M059J (cell line): ENCODE measurements around the gene CFAP221. TPM values are rescaled to one million over a fixed set of nuclear protein-coding genes. Genes with fewer than 3 reads are reported as not detected.

Experiments used
- DNase-seq: peaks from one replicate; pipeline ENCODE4 v3.0.0-alpha.2; 2012; ENCODE audit warnings: low read depth
- total RNA-seq: library from RNA; depleted of rRNA; stranded (reverse); fragments of >200 nt; shearing (Covaris generic); gene quantifications from 2 replicates; pipeline ENCODE4 v1.2.3, GENCODE V29; 2014

CFAP221 gene
- total RNA-seq, 1 experiment from 2014 or later = 0.12 TPM

DNA sequence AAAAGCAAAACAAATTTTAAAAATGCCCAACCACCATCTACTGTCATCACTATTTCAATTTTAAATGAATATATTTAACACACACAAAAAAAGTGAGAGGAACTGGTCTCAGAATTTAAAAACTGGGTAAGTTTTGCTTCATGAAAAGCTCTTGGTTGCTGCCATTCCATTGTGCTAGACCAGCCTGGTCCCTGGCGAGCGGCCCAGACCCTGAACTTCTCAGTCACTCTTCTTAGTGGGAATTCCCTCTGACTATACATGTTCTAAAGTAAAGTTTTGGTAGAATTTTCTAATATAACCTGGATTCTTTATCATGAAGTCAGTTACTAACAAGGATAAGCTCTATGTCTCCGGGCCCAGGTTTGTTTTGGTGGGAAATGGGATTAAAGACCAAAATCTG, 99.9 kb downstream of the CFAP221 start:
- peak; percentile 55 for DNase-seq

DNA sequence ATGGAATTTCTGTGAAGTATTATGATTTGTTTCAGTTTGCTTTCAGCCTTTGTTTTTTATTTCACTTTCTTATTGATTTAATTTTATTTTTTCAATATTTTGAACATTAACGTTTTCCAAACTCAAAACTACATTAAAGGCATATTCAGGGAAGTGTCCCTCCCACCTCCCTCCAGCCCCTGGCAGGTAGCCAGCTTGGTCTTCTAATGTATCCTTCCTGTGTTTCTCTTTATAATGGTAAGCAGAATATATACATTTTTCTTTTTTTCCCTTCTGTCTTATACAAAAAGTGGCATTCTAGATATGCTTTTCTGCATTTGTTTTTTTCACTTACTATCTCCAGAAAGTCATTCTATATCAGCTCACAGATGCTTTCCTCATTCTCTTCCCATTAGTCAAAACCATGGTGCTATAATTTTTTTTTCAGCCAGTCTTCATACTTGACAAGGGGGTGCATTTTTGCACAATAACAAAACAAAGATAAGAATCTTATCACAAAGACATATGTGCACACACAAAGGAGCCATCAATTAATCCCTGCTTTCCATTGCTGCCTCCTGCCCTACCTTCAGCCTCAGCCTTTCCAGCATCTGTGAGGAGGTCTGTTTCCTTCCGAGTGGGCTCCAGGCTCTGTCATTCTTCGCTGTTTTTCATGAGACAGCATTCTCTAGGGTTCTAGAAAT, 101.1 kb downstream of the CFAP221 start:
- peak; percentile 61 for DNase-seq

DNA sequence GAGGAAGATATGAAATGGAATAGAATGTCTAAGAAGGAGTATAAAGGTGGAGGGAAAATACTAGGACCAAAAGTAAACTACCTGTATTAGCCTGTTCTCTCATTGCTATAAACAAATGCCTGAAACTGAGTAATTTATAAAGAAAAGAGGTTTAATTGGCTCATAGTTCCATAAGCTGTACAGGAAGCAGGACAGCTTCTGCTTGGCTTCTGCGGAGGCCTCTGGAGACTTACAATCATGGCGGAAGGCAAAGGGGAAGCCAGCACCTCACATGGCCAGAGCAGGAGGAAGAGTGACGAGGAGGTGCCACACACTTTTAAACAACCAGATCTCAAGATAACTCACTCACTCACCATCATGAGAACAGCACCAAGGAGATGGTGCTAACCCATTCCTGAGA, 101.9 kb downstream of the CFAP221 start:
- DNase-seq = no peak

GRCh38 chr2:119647440-119648169, 103.4 kb downstream of the CFAP221 start:
- peak; percentile 60 for DNase-seq

GRCh38 chr2:119649364-119649917, 105.2 kb downstream of the CFAP221 start:
- peak; percentile 64 for DNase-seq

DNA sequence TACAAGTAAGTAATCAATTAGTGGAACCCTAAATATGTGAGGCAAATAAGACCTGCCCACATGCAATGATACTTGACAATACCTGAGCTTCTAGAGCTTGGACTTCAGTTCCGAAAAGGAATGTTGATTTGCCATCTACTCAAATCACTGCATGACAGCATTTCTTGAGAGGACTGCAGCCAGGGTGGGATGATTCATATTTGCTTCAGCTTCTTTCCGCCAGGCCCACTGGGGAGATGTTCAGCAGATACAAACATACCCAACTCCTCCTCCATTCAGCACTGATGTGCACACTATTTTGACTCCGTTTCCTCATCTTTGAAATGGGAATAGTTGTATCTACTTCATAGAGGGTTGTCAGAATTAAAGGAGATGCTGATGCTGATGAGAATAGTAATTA, 106.0 kb downstream of the CFAP221 start:
- DNase-seq = peak; percentile 34

DNA sequence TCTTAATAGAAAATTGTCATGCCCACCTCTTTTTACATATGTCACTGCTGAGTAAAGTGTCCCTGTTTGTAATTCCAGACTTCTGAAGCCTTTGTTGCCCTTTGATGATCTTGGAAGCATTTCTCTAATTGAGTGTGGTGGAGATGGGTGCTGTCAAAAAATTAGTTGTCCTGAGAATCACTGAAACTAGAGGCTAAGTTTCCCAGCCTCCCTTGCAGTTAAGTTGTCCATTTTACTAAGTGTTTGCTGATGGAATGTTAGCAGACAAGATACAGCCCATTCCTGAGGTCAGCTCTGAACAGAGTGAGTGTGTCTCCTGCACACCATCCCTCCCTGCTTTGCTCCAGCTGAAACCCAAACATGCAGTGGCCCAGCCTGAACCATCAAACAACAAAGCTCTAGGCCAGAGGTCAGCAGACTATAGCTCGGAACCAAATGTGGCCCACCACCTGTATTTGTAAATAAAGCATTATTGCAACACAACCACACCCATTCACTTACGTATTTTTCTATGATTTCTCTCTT, 106.7 kb downstream of the CFAP221 start:
- DNase-seq = no peak

DNA sequence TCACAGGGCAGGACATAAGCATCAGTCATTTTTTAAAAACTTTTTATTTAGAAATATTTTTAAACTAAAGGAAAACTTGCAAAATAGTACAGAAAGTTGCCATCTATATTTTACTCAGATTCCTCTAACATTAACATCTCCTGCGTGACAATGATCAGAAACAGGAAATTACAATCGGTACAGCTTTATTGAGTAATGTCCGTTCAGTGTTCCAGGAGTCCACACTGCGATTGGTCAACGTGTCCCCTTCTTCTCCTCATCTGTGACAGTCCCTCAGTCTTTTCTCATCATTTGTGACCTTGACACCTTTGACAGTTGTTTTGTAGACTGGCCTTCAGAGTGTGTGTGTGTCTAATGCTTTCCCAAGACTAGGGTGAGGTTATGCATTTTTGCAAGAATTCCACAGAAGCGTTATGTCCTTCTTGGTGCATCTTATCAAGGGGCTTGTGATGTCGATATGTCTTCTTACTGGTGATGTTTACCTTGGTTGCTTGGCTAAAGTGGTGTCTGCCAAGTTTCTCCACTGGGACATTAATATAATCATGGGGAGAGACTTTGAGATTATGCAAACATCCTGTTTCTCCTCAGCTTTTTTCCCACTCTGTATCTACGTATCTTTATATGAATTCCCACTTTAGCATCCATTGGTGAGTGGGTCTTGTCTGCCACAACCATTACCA, 113.4 kb downstream of the CFAP221 start:
- no peak for DNase-seq

- peak; percentile 28 for DNase-seq
Measured at GRCh38 chr2:119659601-119660342, 115.5 kb downstream of the CFAP221 start.

- no peak for DNase-seq
Measured at GRCh38 chr2:119660343-119660658, 116.1 kb downstream of the CFAP221 start.

GRCh38 chr2:119662297-119662696, 118.0 kb downstream of the CFAP221 start:
- no peak for DNase-seq

GRCh38 chr2:119668546-119668945, 124.3 kb downstream of the CFAP221 start:
- no peak for DNase-seq

- DNase-seq = no peak
Measured at GRCh38 chr2:119671016-119671415, 126.8 kb downstream of the CFAP221 start.

DNA sequence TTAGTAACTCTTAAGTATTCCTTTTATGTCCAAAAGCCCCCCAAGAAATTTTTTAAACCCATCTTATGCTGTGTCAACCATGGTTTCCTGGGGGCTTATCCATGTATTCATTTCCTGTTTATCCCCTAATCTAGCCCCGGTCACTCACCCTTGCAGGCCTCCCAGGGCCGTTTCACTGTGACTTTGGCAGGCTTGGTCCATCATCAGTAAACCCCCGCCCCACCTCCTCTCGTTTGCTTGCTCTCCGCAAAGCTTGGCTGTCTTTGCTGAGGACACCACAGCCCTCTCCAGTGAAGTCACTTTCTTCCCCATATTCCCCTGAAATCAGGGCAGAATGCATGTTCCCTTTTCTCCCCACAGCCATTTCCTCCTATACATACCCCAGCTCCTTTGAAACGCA, 127.5 kb downstream of the CFAP221 start:
- no peak for DNase-seq

DNA sequence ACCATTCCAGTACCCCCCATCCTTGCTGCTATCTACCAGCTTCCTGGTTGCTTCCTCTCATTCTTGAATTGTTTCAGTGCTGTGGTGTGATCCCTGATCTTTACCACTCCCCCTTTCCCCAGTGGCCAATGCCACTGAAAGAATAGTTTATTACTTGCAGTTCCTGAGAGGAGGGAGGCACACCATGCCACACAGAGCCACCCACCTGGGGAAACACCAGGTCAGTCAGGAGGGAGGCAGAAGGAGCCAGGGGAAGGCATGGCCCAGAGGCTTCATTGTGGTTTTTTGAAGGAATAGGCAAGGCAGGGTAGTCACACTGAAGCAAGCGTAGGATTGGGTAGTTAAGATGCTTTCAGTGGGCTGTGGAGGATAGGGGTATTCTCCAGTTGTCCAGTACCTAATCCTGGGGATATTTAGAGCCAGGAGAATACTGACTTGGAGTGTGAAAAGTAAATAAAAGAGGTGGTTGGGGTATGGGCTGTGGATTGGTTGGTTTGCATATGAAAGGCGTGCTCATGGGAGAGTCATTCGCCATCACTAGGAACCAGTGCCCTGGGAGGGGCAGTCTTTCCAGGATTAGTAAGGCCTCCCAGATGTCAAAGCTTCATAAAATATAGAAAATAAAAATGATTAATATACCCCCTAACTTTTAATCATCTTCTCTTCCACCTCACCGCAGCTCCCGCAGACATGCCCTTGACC, 128.1 kb downstream of the CFAP221 start:
- no peak for DNase-seq

DNA sequence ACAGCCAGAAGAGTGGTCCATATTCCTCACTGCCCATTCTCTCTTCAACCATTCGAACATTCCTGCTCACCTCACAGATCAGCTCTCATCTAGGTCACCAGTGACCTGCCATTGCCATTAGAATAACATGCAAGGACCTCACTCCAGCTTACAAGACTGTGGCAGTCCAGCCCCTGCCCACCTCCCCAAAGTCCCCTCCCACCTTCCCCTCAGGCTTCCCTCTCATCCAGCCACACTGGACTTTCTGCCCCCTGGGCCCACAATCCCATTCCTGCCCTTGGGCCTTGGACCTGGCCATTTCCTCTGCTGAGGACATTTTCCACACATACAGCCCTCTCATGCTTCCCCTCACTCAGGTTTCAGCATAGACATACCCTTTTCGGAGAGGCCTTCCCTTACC, 129.5 kb downstream of the CFAP221 start:
- DNase-seq = no peak

DNA sequence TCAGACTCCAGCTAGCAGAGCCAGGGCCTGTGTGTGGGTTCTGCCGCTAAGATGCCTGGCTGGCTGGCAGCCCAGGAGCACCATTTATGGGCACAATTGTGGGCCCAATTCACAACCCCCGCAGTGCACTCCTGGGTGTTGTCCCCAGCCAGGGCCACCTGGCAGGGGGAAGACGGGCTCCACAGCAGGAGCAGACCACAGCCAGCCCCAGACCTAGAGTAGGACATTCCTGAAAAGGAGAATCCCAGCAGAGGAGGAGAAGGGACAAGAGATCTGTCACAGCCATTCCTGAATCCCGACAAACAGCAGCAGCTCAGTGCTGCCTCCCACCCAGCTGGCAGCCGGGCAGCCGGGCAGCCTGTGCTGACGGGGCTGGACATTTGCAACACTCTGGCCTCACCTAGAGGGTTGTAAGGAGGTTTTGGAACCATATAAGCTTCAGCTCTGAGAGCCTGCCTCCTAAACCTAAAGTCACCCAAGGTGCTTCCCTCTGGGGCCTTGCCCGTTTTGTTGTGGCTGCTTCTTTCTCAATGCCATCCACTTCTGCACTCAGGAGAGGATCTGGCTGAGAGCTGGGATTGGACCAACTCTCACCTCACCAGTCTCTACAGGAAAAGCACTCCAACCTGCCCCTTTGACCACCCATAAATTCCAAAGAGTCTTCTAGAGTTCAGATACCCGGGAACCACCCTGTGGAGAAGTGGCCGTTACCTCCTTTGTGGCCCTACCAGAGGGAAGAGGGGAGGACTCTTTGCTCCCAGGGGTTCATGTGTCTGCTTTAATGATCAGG, 130.7 kb downstream of the CFAP221 start:
- DNase-seq = no peak

DNA sequence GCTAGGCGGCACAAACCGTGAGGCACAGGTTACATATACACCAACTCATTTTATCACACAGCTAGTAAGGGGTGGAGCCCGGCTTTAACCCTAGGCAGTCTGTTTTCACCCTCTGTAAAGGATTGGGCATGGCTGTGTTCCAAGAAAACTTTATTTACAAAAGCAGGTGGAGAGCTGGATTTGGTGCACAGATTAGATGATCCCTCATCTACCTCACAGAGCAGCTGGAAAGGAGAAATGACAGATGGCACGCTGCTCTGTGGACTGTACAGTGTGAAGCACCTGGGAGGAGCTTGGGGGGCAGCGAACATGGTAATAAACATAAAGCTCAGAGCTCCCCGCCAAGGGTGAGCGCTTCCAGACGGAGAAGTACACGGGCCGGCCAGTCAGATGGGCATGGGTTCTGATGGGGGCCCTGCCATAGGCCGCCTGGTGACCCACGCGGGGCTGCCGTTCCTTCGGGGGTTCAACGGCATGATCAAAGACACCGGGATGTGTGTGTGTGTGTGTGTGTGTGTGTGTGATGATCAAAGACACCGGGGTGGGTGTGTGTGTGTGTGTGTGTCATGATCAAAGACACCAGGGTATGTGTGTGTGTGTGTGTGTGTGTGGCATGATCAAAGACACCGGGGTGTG, 133.9 kb downstream of the CFAP221 start:
- DNase-seq = no peak

- no peak for DNase-seq
Measured at GRCh38 chr2:119679526-119679837, 135.2 kb downstream of the CFAP221 start.

DNA sequence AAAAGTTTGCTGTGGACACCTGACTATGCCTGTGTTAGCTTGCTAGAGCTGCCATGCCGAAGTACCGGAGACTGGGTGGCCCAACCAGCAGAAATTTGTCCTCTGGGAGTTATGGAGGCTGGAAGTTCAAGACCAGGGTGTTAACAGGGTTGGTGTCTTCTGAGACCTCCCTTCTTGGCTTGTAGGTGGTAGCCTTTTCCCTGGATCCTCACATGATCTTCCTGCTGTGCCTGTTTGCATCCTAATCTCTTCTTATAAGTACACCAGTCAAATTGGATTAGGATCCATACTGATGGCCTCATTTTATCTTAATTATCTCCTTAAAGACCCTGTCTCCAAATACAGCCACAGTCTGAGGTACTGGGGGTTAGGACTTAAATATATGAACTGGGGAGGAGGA, 135.6 kb downstream of the CFAP221 start:
- no peak for DNase-seq
